Heart left ventricle (tissue), 13 donors: ENCODE data around the gene POU3F3.

ENCODE experiments used
- POLR2A ChIP-seq, 2 donors: fragments of 450-650 bp; IDR thresholded peaks; one replicate each; pipeline ENCODE4 v1.6.1; 2017; ENCODE audit warnings: antibody characterized with exemption in 2 of 2, mild to moderate bottlenecking in 2 of 2, moderate library complexity in 2 of 2
- TF ChIP-seq, protein P1 (sequence below), 12 donors: fragments of 200-600 bp; sonication (generic) in 4 of 12; IDR thresholded peaks; one replicate each; pipeline versions ENCODE4 v1.5.0 to v1.8.0; 2018 to 2022; ENCODE audit warnings: antibody characterized with exemption in 12 of 12, mild to moderate bottlenecking in 5 of 12
- donor health status: ischemic (EF 13 %, LVEDD 7.1; RV severe dilation, severe dysfunction).
- donor health status: DM: no; HTN: yes; CAD: no.
- donor health status: DM: no; HTN: no; CAD: no.
- donor health status: ischemic (EF 25% LVEDD 6.9; RV normal size, moderate dysfunction).
- donor health status: ischemic (EF 25% LVEDD 5.7; RV mildly dilated, moderate dysfunction).
- donor health status: ischemic (EF 35%, LVEDD 5.7; RV mildly dilated, moderate dysfunction).
- donor health status: nonischemic (EF 11% LVEDD 7.7; RV severe dilation, severe dysfunction).
- donor health status: DM: yes; HTN: yes; CAD: no.
- donor health status: PGD.
- donor health status: ischemic (EF 29% LVEDD 5.4; RV normal size, mild dysfunction).
- donor health status: nonischemic (EF 23%, LVEDD 6.1; RV moderate dilation, normal function).

- TF ChIP-seq, protein P1, sequence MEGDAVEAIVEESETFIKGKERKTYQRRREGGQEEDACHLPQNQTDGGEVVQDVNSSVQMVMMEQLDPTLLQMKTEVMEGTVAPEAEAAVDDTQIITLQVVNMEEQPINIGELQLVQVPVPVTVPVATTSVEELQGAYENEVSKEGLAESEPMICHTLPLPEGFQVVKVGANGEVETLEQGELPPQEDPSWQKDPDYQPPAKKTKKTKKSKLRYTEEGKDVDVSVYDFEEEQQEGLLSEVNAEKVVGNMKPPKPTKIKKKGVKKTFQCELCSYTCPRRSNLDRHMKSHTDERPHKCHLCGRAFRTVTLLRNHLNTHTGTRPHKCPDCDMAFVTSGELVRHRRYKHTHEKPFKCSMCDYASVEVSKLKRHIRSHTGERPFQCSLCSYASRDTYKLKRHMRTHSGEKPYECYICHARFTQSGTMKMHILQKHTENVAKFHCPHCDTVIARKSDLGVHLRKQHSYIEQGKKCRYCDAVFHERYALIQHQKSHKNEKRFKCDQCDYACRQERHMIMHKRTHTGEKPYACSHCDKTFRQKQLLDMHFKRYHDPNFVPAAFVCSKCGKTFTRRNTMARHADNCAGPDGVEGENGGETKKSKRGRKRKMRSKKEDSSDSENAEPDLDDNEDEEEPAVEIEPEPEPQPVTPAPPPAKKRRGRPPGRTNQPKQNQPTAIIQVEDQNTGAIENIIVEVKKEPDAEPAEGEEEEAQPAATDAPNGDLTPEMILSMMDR (IDR thresholded peaks at IDR 0.05), result no peak
- TF ChIP-seq POLR2A (IDR thresholded peaks at IDR 0.05), result no peak
Measured at GRCh38 chr2:104875262-104875661, 21.3 kb downstream of the POU3F3 start.
